Suprapubic skin (tissue), 4 donors: Measurements from ENCODE around the gene LEF1. TPM values are rescaled to one million over a fixed set of nuclear protein-coding genes. Genes with fewer than 3 reads are reported as not detected.

Experiments
- DNase-seq, 2 donors: peaks; one replicate each; pipeline ENCODE4 v3.0.0-alpha.2; 2019; ENCODE audit warnings: low spot score in 2 of 2
- H3K27ac ChIP-seq: fragments of 200-600 bp; sonication (generic); one replicate; pipeline ENCODE4 v1.5.1; 2019
- H3K27me3 ChIP-seq: fragments of 200-600 bp; sonication (generic); one replicate; pipeline ENCODE4 v1.5.1; 2019
- H3K36me3 ChIP-seq: fragments of 200-600 bp; sonication (generic); one replicate; pipeline ENCODE4 v1.5.1; 2019
- H3K4me1 ChIP-seq: fragments of 200-600 bp; sonication (generic); one replicate; pipeline ENCODE4 v1.5.1; 2019
- H3K4me3 ChIP-seq: fragments of 200-600 bp; sonication (generic); one replicate; pipeline ENCODE4 v1.5.1; 2019; ENCODE audit warnings: mild to moderate bottlenecking
- H3K9me3 ChIP-seq: fragments of 200-600 bp; sonication (generic); one replicate; pipeline ENCODE4 v1.5.1; 2019
- EP300 ChIP-seq: sonication (generic); formaldehyde crosslinking; IDR thresholded peaks from one replicate; pipeline ENCODE4 v1.6.1; 2017; ENCODE audit warnings: antibody characterized with exemption
- POLR2A ChIP-seq, 2 donors: fragments of 450-650 bp; IDR thresholded peaks; one replicate each; pipeline ENCODE4 v1.6.1; 2017; ENCODE audit warnings: antibody characterized with exemption in 2 of 2, mild to moderate bottlenecking in 2 of 2, moderate library complexity in 2 of 2
- POLR2AphosphoS5 ChIP-seq, 3 donors: sonication (generic); formaldehyde crosslinking; IDR thresholded peaks; one replicate each; pipeline ENCODE4 v1.6.1; 2017; ENCODE audit warnings: antibody characterized with exemption in 3 of 3
- WGBS: methylation state at CpG from one replicate; pipeline ENCODE4 v1.1.5; 2018; 5-methylcytosine and 5-hydroxymethylcytosine counted together
- total RNA-seq, 4 donors: library from RNA; depleted of rRNA; stranded (reverse); fragments of >200 nt; gene quantifications; one replicate each; pipeline ENCODE4 v1.1.0, GENCODE V29; 2016
- TF ChIP-seq, protein P1 (sequence below), 2 donors: fragments of 200-600 bp in 1 of 2; fragments of 450-650 bp in 1 of 2; sonication (generic) in 1 of 2; IDR thresholded peaks; one replicate each; pipeline ENCODE4 v1.5.1; 2016 to 2019; ENCODE audit warnings: antibody characterized with exemption in 2 of 2, mild to moderate bottlenecking in 1 of 2, moderate library complexity in 1 of 2

Gene LEF1
- total RNA-seq, 4 donors from 2014 or later: 7.2 to 23.4 (median 14.5) TPM

DNA sequence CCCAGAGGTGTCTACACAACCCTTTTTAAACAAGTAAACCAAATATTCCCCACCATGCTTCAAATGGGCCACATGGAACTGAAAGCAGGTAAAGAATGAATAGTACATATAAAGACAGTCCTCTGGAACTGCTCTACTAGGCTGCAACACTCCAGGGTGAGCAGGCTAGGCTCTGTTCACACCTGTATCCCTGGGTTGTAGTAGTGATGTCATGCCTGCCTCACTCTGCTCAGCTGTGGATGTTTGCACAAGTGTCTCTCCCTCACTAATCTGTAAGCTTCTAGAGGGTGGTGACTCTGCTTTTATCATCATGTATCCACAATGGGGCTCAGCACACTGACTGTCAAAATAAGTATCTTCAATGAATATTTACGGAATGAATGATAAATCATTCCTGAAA is 20.4 kb downstream of the LEF1 start:
- Histone ChIP-seq H3K9me3 (no peaks in the 10 kb centered on the region), H3K27me3 (no peaks in the 10 kb centered on the region), H3K4me1 (no peaks in the 10 kb centered on the region), H3K4me3 (no peak overlapping the region), H3K36me3 (no peaks in the 10 kb centered on the region), H3K27ac (no peak overlapping the region)
- WGBS: 95% methylated on average over 1 of the region's 1 CpG
- TF ChIP-seq EP300 (no peak), POLR2A (IDR thresholded peaks at IDR 0.05) (no peak), POLR2AphosphoS5 (IDR thresholded peaks at IDR 0.05) (no peak)
- TF ChIP-seq, protein P1, sequence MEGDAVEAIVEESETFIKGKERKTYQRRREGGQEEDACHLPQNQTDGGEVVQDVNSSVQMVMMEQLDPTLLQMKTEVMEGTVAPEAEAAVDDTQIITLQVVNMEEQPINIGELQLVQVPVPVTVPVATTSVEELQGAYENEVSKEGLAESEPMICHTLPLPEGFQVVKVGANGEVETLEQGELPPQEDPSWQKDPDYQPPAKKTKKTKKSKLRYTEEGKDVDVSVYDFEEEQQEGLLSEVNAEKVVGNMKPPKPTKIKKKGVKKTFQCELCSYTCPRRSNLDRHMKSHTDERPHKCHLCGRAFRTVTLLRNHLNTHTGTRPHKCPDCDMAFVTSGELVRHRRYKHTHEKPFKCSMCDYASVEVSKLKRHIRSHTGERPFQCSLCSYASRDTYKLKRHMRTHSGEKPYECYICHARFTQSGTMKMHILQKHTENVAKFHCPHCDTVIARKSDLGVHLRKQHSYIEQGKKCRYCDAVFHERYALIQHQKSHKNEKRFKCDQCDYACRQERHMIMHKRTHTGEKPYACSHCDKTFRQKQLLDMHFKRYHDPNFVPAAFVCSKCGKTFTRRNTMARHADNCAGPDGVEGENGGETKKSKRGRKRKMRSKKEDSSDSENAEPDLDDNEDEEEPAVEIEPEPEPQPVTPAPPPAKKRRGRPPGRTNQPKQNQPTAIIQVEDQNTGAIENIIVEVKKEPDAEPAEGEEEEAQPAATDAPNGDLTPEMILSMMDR (IDR thresholded peaks at IDR 0.05): no peak
- no peak for DNase-seq

DNA sequence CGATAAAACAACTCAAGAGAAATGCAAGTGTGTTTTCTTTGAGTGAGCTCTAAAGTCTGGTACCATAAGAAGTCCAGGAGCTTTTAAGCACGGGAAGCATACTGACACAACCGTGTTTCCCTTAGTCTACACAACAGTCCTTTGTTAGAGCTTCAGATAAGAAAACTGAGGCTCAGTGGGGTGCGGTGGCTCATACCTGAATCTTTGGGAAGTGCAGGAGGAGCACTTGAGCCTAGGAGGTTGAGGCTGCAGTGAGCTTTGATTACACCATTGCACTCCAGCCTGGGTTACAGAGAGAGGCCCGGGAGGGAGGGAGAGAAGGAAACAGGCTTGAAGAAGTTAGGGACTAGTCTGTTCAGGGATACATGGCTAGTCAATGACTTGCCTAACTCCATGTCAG is 21.9 kb downstream of the LEF1 start:
- Histone ChIP-seq H3K27me3 (no peaks in the 10 kb centered on the region), H3K4me1 (peaks cover under 1% of the 10 kb centered on the region), H3K4me3 (no peak overlapping the region), H3K9me3 (no peaks in the 10 kb centered on the region), H3K27ac (no peak overlapping the region), H3K36me3 (no peaks in the 10 kb centered on the region)
- WGBS: 80% methylated on average over 5 of the region's 5 CpGs
- no peak for TF ChIP-seq EP300
- TF ChIP-seq POLR2A (IDR thresholded peaks at IDR 0.05): no peak
- TF ChIP-seq, protein P1 (IDR thresholded peaks at IDR 0.05): no peak
- TF ChIP-seq POLR2AphosphoS5 (IDR thresholded peaks at IDR 0.05): no peak
- no peak for DNase-seq

DNA sequence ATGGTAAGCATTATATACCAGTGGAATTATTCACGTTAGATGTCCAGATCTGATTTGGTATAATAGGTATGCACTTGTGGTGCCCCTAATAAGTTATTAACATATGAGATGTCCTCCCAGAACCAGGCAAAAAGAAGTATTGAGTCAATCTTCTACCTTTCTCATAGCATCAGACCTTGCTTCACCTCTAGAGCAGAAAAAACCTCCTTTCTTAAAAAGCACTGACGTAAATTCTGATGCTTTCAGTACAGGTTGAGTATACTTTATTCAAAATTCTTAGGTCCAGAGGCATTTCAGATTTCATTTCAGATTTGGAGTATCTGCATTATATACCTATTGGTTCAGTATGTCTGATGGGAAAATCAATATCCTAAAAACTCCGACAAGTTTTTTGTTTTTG is 22.4 kb downstream of the LEF1 start:
- no peak for DNase-seq
- WGBS: 90% methylated on average over 3 of the region's 3 CpGs

DNA sequence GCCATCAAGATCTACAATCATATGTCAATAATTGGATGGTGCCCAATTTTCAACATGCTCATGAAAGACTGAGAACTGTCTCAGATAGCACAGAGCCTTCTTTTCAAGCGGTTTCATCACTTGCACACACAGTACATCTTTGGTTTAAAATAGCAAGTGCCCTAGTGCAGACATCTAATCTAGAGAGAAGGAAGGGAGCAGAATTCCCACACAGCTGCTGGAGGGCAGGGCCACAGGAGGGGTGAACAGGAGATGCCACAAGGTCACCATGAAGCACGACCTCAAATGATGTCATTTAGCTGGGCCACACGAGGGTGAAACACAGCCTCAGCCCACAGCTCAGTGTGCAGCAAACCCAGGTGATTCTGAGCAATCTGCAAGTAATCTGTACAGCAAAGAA is 24.3 kb downstream of the LEF1 start:
- Histone ChIP-seq H3K27ac (no peak overlapping the region), H3K9me3 (no peaks in the 10 kb centered on the region), H3K4me1 (peaks cover 6% of the 10 kb centered on the region), H3K36me3 (no peaks in the 10 kb centered on the region), H3K4me3 (no peak overlapping the region), H3K27me3 (no peaks in the 10 kb centered on the region)
- 75% methylated on average over 3 of the region's 3 CpGs for WGBS
- no peak for DNase-seq
- TF ChIP-seq, protein P1 (IDR thresholded peaks at IDR 0.05): no peak
- TF ChIP-seq POLR2AphosphoS5 (IDR thresholded peaks at IDR 0.05): no peak
- TF ChIP-seq EP300: no peak
- TF ChIP-seq POLR2A (IDR thresholded peaks at IDR 0.05): no peak

More for the DNA sequence above, 22.4 kb downstream of the LEF1 start:
- Histone ChIP-seq H3K27me3 (no peaks in the 10 kb centered on the region), H3K27ac (no peak overlapping the region), H3K4me3 (no peak overlapping the region), H3K36me3 (no peaks in the 10 kb centered on the region), H3K9me3 (no peaks in the 10 kb centered on the region), H3K4me1 (peaks cover 5% of the 10 kb centered on the region)
- TF ChIP-seq POLR2A (IDR thresholded peaks at IDR 0.05) (no peak), POLR2AphosphoS5 (IDR thresholded peaks at IDR 0.05) (no peak), EP300 (no peak)
- TF ChIP-seq, protein P1 (IDR thresholded peaks at IDR 0.05): no peak

DNA sequence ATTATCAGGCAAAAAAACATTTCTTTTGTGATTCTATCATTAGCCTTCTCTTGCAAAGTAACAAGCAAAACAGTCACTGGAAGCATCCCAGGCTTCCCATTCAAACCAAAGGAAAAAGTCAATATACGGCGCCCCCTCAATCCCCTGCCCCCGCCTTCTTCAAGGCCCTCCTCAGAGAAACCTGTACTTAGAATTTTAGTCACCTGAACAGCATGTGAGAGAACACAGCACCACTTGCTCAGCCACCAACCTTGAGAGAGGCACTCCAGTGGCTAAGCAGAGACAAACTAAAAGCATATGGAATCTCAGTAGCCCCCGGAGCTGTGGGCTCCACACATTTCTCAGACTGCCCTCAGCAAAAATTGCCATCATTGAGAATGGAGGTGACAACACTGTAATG is 25.2 kb downstream of the LEF1 start:
- TF ChIP-seq POLR2AphosphoS5 (IDR thresholded peaks at IDR 0.05) (no peak), POLR2A (IDR thresholded peaks at IDR 0.05) (no peak), EP300 (no peak)
- TF ChIP-seq, protein P1 (IDR thresholded peaks at IDR 0.05): no peak
- H3K27me3 ChIP-seq: no peaks in the 10 kb centered on the region
- H3K9me3 ChIP-seq: no peaks in the 10 kb centered on the region
- WGBS: 84% methylated on average over 4 of the region's 4 CpGs
- H3K27ac ChIP-seq: no peak overlapping the region
- H3K36me3 ChIP-seq: no peaks in the 10 kb centered on the region
- no peak overlapping the region for H3K4me3 ChIP-seq
- no peak for DNase-seq
- H3K4me1 ChIP-seq: peaks cover 6% of the 10 kb centered on the region
